Activated T-cell treated with anti-CD3 and anti-CD28 coated beads, Interleukin-2, amount 50 U/mL, for 24 hours (primary cell): Measurements from ENCODE around the gene ZBBX.
A peak's percentile ranks its signal among the peaks of the same experiment; 100 is the strongest.
"Not testable (repeated sequence)": the region's sequence is repeated elsewhere in the genome, so short reads cannot be mapped to it uniquely, and the experiment has no call there.

ENCODE experiments used
- DNase-seq: peaks from one replicate; pipeline ENCODE4 v3.0.0-alpha.2; 2020
- H3K27ac Mint-ChIP-seq: 2 replicates; pipeline ENCODE4 v1.8.0; 2020; ENCODE audit warnings: mild to moderate bottlenecking, mixed read lengths
- H3K27me3 Mint-ChIP-seq: 2 replicates; pipeline ENCODE4 v1.8.0; 2020; ENCODE audit warnings: mixed read lengths
- H3K36me3 Mint-ChIP-seq: 2 replicates; pipeline ENCODE4 v1.8.0; 2020; ENCODE audit warnings: low read depth, mixed read lengths
- H3K4me1 Mint-ChIP-seq: 2 replicates; pipeline ENCODE4 v1.8.0; 2020; ENCODE audit warnings: low read depth, mixed read lengths
- H3K4me3 Mint-ChIP-seq: 2 replicates; pipeline ENCODE4 v1.8.0; 2020; ENCODE audit warnings: mild to moderate bottlenecking, moderate library complexity, mixed read lengths
- H3K9me3 Mint-ChIP-seq: 2 replicates; pipeline ENCODE4 v1.8.0; 2020; ENCODE audit warnings: mixed read lengths

ZBBX gene

GRCh38 chr3:167380004-167380689 lies at the start of gene ZBBX:
Gene ZBBX (minus strand): TSS chr3:167380297. CDS start chr3:167372901, 7,396 bp downstream.
- H3K4me3 Mint-ChIP-seq, result peak within 1 kb of the TSS; percentile 80
- peak; percentile 89 for DNase-seq
- peaks cover 14% of the 10 kb centered on the region for H3K27me3 Mint-ChIP-seq
- peaks cover 10% of the 10 kb centered on the region for H3K4me1 Mint-ChIP-seq
- H3K9me3 Mint-ChIP-seq, result no peaks in the 10 kb centered on the region
- no peaks in the 10 kb centered on the region for H3K36me3 Mint-ChIP-seq
- H3K27ac Mint-ChIP-seq, result peak within 1 kb of the TSS; percentile 14

- H3K4me3 Mint-ChIP-seq, DNase-seq, H3K27me3 Mint-ChIP-seq, H3K4me1 Mint-ChIP-seq, H3K27ac Mint-ChIP-seq, H3K9me3 Mint-ChIP-seq, H3K36me3 Mint-ChIP-seq: not testable (repeated sequence)
These were observed 46.9 kb upstream of the ZBBX start for GRCh38 chr3:167426962-167427361.

- not testable (repeated sequence) for H3K36me3 Mint-ChIP-seq, DNase-seq, H3K4me3 Mint-ChIP-seq, H3K9me3 Mint-ChIP-seq, H3K4me1 Mint-ChIP-seq, H3K27me3 Mint-ChIP-seq, H3K27ac Mint-ChIP-seq
These were observed 42.3 kb upstream of the ZBBX start for GRCh38 chr3:167422396-167422795.

- Mint-ChIP-seq H3K27ac (no peak overlapping the region), H3K4me3 (no peak overlapping the region), H3K27me3 (no peaks in the 10 kb centered on the region), H3K9me3 (no peaks in the 10 kb centered on the region), H3K4me1 (no peaks in the 10 kb centered on the region), H3K36me3 (no peaks in the 10 kb centered on the region)
- DNase-seq, result no peak
These were observed 29.5 kb upstream of the ZBBX start for GRCh38 chr3:167409611-167410010.

GRCh38 chr3:167406876-167407492 lies 26.9 kb upstream of the ZBBX start:
- Mint-ChIP-seq H3K27me3 (no peaks in the 10 kb centered on the region), H3K4me3 (no peak overlapping the region), H3K4me1 (no peaks in the 10 kb centered on the region), H3K27ac (no peak overlapping the region), H3K9me3 (no peaks in the 10 kb centered on the region), H3K36me3 (no peaks in the 10 kb centered on the region)
- no peak for DNase-seq

- no peak overlapping the region for H3K4me3 Mint-ChIP-seq
- peaks cover 8% of the 10 kb centered on the region for H3K27me3 Mint-ChIP-seq
- no peaks in the 10 kb centered on the region for H3K4me1 Mint-ChIP-seq
- no peak overlapping the region for H3K27ac Mint-ChIP-seq
- H3K9me3 Mint-ChIP-seq, result no peaks in the 10 kb centered on the region
- no peaks in the 10 kb centered on the region for H3K36me3 Mint-ChIP-seq
- no peak for DNase-seq
These were observed 17.7 kb upstream of the ZBBX start for GRCh38 chr3:167397826-167398225.

GRCh38 chr3:167396075-167396474 lies 16.0 kb upstream of the ZBBX start:
- Mint-ChIP-seq H3K27me3 (peaks cover 12% of the 10 kb centered on the region), H3K27ac (no peak overlapping the region), H3K9me3 (no peaks in the 10 kb centered on the region), H3K4me1 (no peaks in the 10 kb centered on the region), H3K36me3 (no peaks in the 10 kb centered on the region), H3K4me3 (no peak overlapping the region)
- DNase-seq, result no peak

GRCh38 chr3:167394003-167394402 lies 13.9 kb upstream of the ZBBX start:
- H3K27me3 Mint-ChIP-seq, result peaks cover 8% of the 10 kb centered on the region
- H3K9me3 Mint-ChIP-seq, result no peaks in the 10 kb centered on the region
- H3K4me3 Mint-ChIP-seq, result no peak overlapping the region
- H3K4me1 Mint-ChIP-seq, result no peaks in the 10 kb centered on the region
- no peak for DNase-seq
- no peaks in the 10 kb centered on the region for H3K36me3 Mint-ChIP-seq
- H3K27ac Mint-ChIP-seq, result no peak overlapping the region

- H3K36me3 Mint-ChIP-seq, result no peaks in the 10 kb centered on the region
- peaks cover 14% of the 10 kb centered on the region for H3K27me3 Mint-ChIP-seq
- H3K4me1 Mint-ChIP-seq, result peaks cover 10% of the 10 kb centered on the region
- no peak overlapping the region for H3K27ac Mint-ChIP-seq
- no peak overlapping the region for H3K4me3 Mint-ChIP-seq
- H3K9me3 Mint-ChIP-seq, result no peaks in the 10 kb centered on the region
- no peak for DNase-seq
These were observed 2.1 kb upstream of the ZBBX start for GRCh38 chr3:167382155-167382554.

GRCh38 chr3:167375478-167375877 lies 4.6 kb downstream of the ZBBX start:
- peaks cover 9% of the 10 kb centered on the region for H3K4me1 Mint-ChIP-seq
- H3K27me3 Mint-ChIP-seq, result peaks cover 10% of the 10 kb centered on the region
- H3K9me3 Mint-ChIP-seq, result no peaks in the 10 kb centered on the region
- H3K36me3 Mint-ChIP-seq, result no peaks in the 10 kb centered on the region
- no peak for DNase-seq
- H3K27ac Mint-ChIP-seq, result no peak overlapping the region
- no peak overlapping the region for H3K4me3 Mint-ChIP-seq

- Mint-ChIP-seq H3K4me1 (no peaks in the 10 kb centered on the region), H3K4me3 (no peak overlapping the region)
These were observed 8.0 kb downstream of the ZBBX start for GRCh38 chr3:167372138-167372537.

GRCh38 chr3:167361948-167362347 lies 18.1 kb downstream of the ZBBX start:
- H3K27ac Mint-ChIP-seq, result no peak overlapping the region
- H3K4me1 Mint-ChIP-seq, result no peaks in the 10 kb centered on the region
- H3K9me3 Mint-ChIP-seq, result no peaks in the 10 kb centered on the region
- H3K27me3 Mint-ChIP-seq, result peaks cover 3% of the 10 kb centered on the region
- DNase-seq, result no peak
- no peak overlapping the region for H3K4me3 Mint-ChIP-seq
- H3K36me3 Mint-ChIP-seq, result no peaks in the 10 kb centered on the region

More at GRCh38 chr3:167372138-167372537, 8.0 kb downstream of the ZBBX start:
- Mint-ChIP-seq H3K36me3 (no peaks in the 10 kb centered on the region), H3K27ac (no peak overlapping the region), H3K9me3 (no peaks in the 10 kb centered on the region), H3K27me3 (no peaks in the 10 kb centered on the region)
- DNase-seq, result no peak

- H3K27me3 Mint-ChIP-seq, result peaks cover 3% of the 10 kb centered on the region
- no peaks in the 10 kb centered on the region for H3K36me3 Mint-ChIP-seq
- no peak for DNase-seq
- H3K4me1 Mint-ChIP-seq, result no peaks in the 10 kb centered on the region
- H3K9me3 Mint-ChIP-seq, result no peaks in the 10 kb centered on the region
- no peak overlapping the region for H3K27ac Mint-ChIP-seq
- no peak overlapping the region for H3K4me3 Mint-ChIP-seq
These were observed 18.8 kb downstream of the ZBBX start for GRCh38 chr3:167361306-167361705.

- no peak overlapping the region for H3K27ac Mint-ChIP-seq
These were observed 24.7 kb downstream of the ZBBX start for GRCh38 chr3:167355446-167355845.

GRCh38 chr3:167354751-167355150 lies 25.3 kb downstream of the ZBBX start:
- no peaks in the 10 kb centered on the region for H3K9me3 Mint-ChIP-seq
- DNase-seq, result no peak
- no peak overlapping the region for H3K27ac Mint-ChIP-seq
- no peaks in the 10 kb centered on the region for H3K4me1 Mint-ChIP-seq
- no peak overlapping the region for H3K4me3 Mint-ChIP-seq
- no peaks in the 10 kb centered on the region for H3K36me3 Mint-ChIP-seq
- H3K27me3 Mint-ChIP-seq, result no peaks in the 10 kb centered on the region

More at GRCh38 chr3:167355446-167355845, 24.7 kb downstream of the ZBBX start:
- Mint-ChIP-seq H3K36me3 (no peaks in the 10 kb centered on the region), H3K27me3 (no peaks in the 10 kb centered on the region), H3K9me3 (no peaks in the 10 kb centered on the region), H3K4me1 (no peaks in the 10 kb centered on the region), H3K4me3 (no peak overlapping the region)
- no peak for DNase-seq
